Activated CD4-positive, alpha-beta T cell treated with anti-CD3 and anti-CD28 coated beads, Interleukin-2, amount 10 ng/mL, durations not matched to agents 7 days and 5 days (primary cell): ENCODE data around the gene GTF2F2. TPM values are rescaled to one million over a fixed set of nuclear protein-coding genes. Genes with fewer than 3 reads are reported as not detected.
"Not testable (repeated sequence)": the region's sequence is repeated elsewhere in the genome, so short reads cannot be mapped to it uniquely, and the experiment has no call there.

Experiments
- CTCF ChIA-PET: fragments of 350-600 bp; sonication (Branson Sonifier 250); formaldehyde crosslinking; loops from one replicate; lab custom pipeline; 2021; ENCODE audit warnings: antibody characterized with exemption; lab: Charles Lee
- POLR2A ChIA-PET: fragments of 350-600 bp; sonication (Branson Sonifier 250); formaldehyde crosslinking; loops from one replicate; lab custom pipeline; 2021; ENCODE audit warnings: antibody characterized with exemption; lab: Charles Lee
- DNase-seq: peaks from one replicate; pipeline ENCODE4 v3.0.0-alpha.2; 2020
- H3K27ac Mint-ChIP-seq: one replicate; pipeline ENCODE4 v1.8.0; 2021; ENCODE audit warnings: mild to moderate bottlenecking, moderate library complexity, mixed read lengths
- H3K27me3 Mint-ChIP-seq: one replicate; pipeline ENCODE4 v1.8.0; 2021; ENCODE audit warnings: mixed read lengths
- H3K36me3 Mint-ChIP-seq: one replicate; pipeline ENCODE4 v1.8.0; 2021; ENCODE audit warnings: low read depth, mixed read lengths
- H3K4me1 Mint-ChIP-seq: one replicate; pipeline ENCODE4 v1.8.0; 2021; ENCODE audit warnings: mixed read lengths
- H3K4me3 Mint-ChIP-seq: one replicate; pipeline ENCODE4 v1.8.0; 2021; ENCODE audit warnings: mild to moderate bottlenecking, moderate library complexity, mixed read lengths
- H3K9me3 Mint-ChIP-seq: one replicate; pipeline ENCODE4 v1.8.0; 2021; ENCODE audit warnings: mixed read lengths
- total RNA-seq, 2 experiments: library from RNA; stranded (reverse); gene quantifications; one replicate each; pipeline ENCODE4 v1.2.3, GENCODE V29; 2021

Gene GTF2F2
- total RNA-seq, 2 experiments from 2014 or later: 15.3 to 17.1 TPM

GRCh38 chr13:45229172-45229571 lies 108.9 kb downstream of the GTF2F2 start:
- H3K27ac Mint-ChIP-seq: no peak overlapping the region
- H3K9me3 Mint-ChIP-seq: no peaks in the 10 kb centered on the region
- H3K4me1 Mint-ChIP-seq: no peaks in the 10 kb centered on the region
- H3K27me3 Mint-ChIP-seq: no peaks in the 10 kb centered on the region
- POLR2A ChIA-PET: no interaction called here
- H3K4me3 Mint-ChIP-seq: no peak overlapping the region
- peaks cover 4% of the 10 kb centered on the region for H3K36me3 Mint-ChIP-seq
- CTCF ChIA-PET: interaction anchor here (0.6 to 0.8 kb wide), 2 partner anchors 30 to 130 kb away, joined by 3 to 4 read pairs; no protein-coding TSS in a partner anchor
- DNase-seq: no peak

- Mint-ChIP-seq H3K36me3 (peaks cover 4% of the 10 kb centered on the region), H3K4me1 (no peaks in the 10 kb centered on the region), H3K27me3 (no peaks in the 10 kb centered on the region), H3K4me3 (no peak overlapping the region), H3K27ac (no peak overlapping the region), H3K9me3 (no peaks in the 10 kb centered on the region)
- CTCF ChIA-PET: no interaction called here
- no peak for DNase-seq
- POLR2A ChIA-PET: no interaction called here
Measured at GRCh38 chr13:45231305-45231704, 111.0 kb downstream of the GTF2F2 start.

GRCh38 chr13:45231722-45232121 lies 111.4 kb downstream of the GTF2F2 start:
- CTCF ChIA-PET: no interaction called here
- H3K4me3 Mint-ChIP-seq: no peak overlapping the region
- peaks cover 4% of the 10 kb centered on the region for H3K36me3 Mint-ChIP-seq
- no peaks in the 10 kb centered on the region for H3K9me3 Mint-ChIP-seq
- no peak overlapping the region for H3K27ac Mint-ChIP-seq
- no peaks in the 10 kb centered on the region for H3K27me3 Mint-ChIP-seq
- H3K4me1 Mint-ChIP-seq: no peaks in the 10 kb centered on the region
- POLR2A ChIA-PET: no interaction called here
- DNase-seq: no peak

GRCh38 chr13:45232591-45232990 lies 112.3 kb downstream of the GTF2F2 start:
- no peak for DNase-seq
- Mint-ChIP-seq H3K9me3 (no peaks in the 10 kb centered on the region), H3K27ac (no peak overlapping the region), H3K4me3 (no peak overlapping the region), H3K36me3 (peaks cover 4% of the 10 kb centered on the region), H3K27me3 (no peaks in the 10 kb centered on the region), H3K4me1 (no peaks in the 10 kb centered on the region)
- ChIA-PET POLR2A (no interaction called here), CTCF (no interaction called here)

GRCh38 chr13:45238945-45239795 lies 118.9 kb downstream of the GTF2F2 start:
- H3K27me3 Mint-ChIP-seq: no peaks in the 10 kb centered on the region
- ChIA-PET CTCF (interaction anchor here (0.6 to 1.0 kb wide), 2 partner anchors 28 to 1098 kb away, joined by 3 to 6 read pairs; no protein-coding TSS in a partner anchor), POLR2A (no interaction called here)
- DNase-seq: no peak
- no peak overlapping the region for H3K27ac Mint-ChIP-seq
- H3K4me3 Mint-ChIP-seq: no peak overlapping the region
- H3K9me3 Mint-ChIP-seq: no peaks in the 10 kb centered on the region
- peaks cover 2% of the 10 kb centered on the region for H3K36me3 Mint-ChIP-seq
- H3K4me1 Mint-ChIP-seq: no peaks in the 10 kb centered on the region

- CTCF ChIA-PET: interaction anchor here (0.6 to 1.0 kb wide), 2 partner anchors 29 to 1098 kb away, joined by 3 to 6 read pairs; no protein-coding TSS in a partner anchor
- Mint-ChIP-seq H3K9me3 (no peaks in the 10 kb centered on the region), H3K4me3 (no peak overlapping the region), H3K4me1 (no peaks in the 10 kb centered on the region), H3K27me3 (no peaks in the 10 kb centered on the region), H3K36me3 (peaks cover 2% of the 10 kb centered on the region), H3K27ac (no peak overlapping the region)
- POLR2A ChIA-PET: no interaction called here
- DNase-seq: no peak
Measured at GRCh38 chr13:45240143-45240542, 119.8 kb downstream of the GTF2F2 start.

- peaks cover 4% of the 10 kb centered on the region for H3K36me3 Mint-ChIP-seq
- H3K4me3 Mint-ChIP-seq: no peak overlapping the region
- H3K9me3 Mint-ChIP-seq: no peaks in the 10 kb centered on the region
- H3K27ac Mint-ChIP-seq: no peak overlapping the region
- no peaks in the 10 kb centered on the region for H3K4me1 Mint-ChIP-seq
- no peaks in the 10 kb centered on the region for H3K27me3 Mint-ChIP-seq
- POLR2A ChIA-PET: no interaction called here
- CTCF ChIA-PET: no interaction called here
- no peak for DNase-seq
Measured at GRCh38 chr13:45242070-45242469, 121.8 kb downstream of the GTF2F2 start.

GRCh38 chr13:45242524-45242923 lies 122.2 kb downstream of the GTF2F2 start:
- H3K4me1 Mint-ChIP-seq: no peaks in the 10 kb centered on the region
- ChIA-PET CTCF (no interaction called here), POLR2A (no interaction called here)
- no peak overlapping the region for H3K4me3 Mint-ChIP-seq
- H3K9me3 Mint-ChIP-seq: no peaks in the 10 kb centered on the region
- H3K27me3 Mint-ChIP-seq: no peaks in the 10 kb centered on the region
- no peak overlapping the region for H3K27ac Mint-ChIP-seq
- H3K36me3 Mint-ChIP-seq: peaks cover 4% of the 10 kb centered on the region
- DNase-seq: no peak

- no peaks in the 10 kb centered on the region for H3K9me3 Mint-ChIP-seq
- ChIA-PET POLR2A (interaction anchor here (0.7 kb wide), 1 partner anchor 27 kb away, joined by 3 read pairs; no protein-coding TSS in a partner anchor), CTCF (interaction anchor here (0.9 kb wide), 1 partner anchor 18 kb away, joined by 3 read pairs; no protein-coding TSS in a partner anchor)
- no peak for DNase-seq
- no peak overlapping the region for H3K27ac Mint-ChIP-seq
- H3K27me3 Mint-ChIP-seq: no peaks in the 10 kb centered on the region
- no peaks in the 10 kb centered on the region for H3K4me1 Mint-ChIP-seq
- H3K36me3 Mint-ChIP-seq: peaks cover 4% of the 10 kb centered on the region
- no peak overlapping the region for H3K4me3 Mint-ChIP-seq
Measured at GRCh38 chr13:45243077-45243476, 122.8 kb downstream of the GTF2F2 start.

GRCh38 chr13:45244736-45245135 lies 124.4 kb downstream of the GTF2F2 start:
- H3K36me3 Mint-ChIP-seq, H3K4me1 Mint-ChIP-seq, POLR2A ChIA-PET, H3K9me3 Mint-ChIP-seq, H3K4me3 Mint-ChIP-seq, H3K27me3 Mint-ChIP-seq, H3K27ac Mint-ChIP-seq, DNase-seq: not testable (repeated sequence)
- CTCF ChIA-PET: interaction anchor here (0.6 kb wide), 1 partner anchor 21 kb away, joined by 3 read pairs; no protein-coding TSS in a partner anchor

GRCh38 chr13:45249662-45250061 lies 129.4 kb downstream of the GTF2F2 start:
- CTCF ChIA-PET: interaction anchor here (0.7 to 1.0 kb wide), 2 partner anchors 41 to 92 kb away, joined by 3 read pairs; no protein-coding TSS in a partner anchor
- Mint-ChIP-seq H3K9me3 (no peaks in the 10 kb centered on the region), H3K4me1 (no peaks in the 10 kb centered on the region), H3K27ac (no peak overlapping the region), H3K27me3 (no peaks in the 10 kb centered on the region), H3K4me3 (no peak overlapping the region), H3K36me3 (peaks cover 13% of the 10 kb centered on the region)
- POLR2A ChIA-PET: no interaction called here
- DNase-seq: no peak

- ChIA-PET CTCF (no interaction called here), POLR2A (no interaction called here)
- Mint-ChIP-seq H3K9me3 (no peaks in the 10 kb centered on the region), H3K4me3 (no peak overlapping the region), H3K27me3 (no peaks in the 10 kb centered on the region), H3K27ac (no peak overlapping the region), H3K36me3 (peaks cover 13% of the 10 kb centered on the region), H3K4me1 (peaks cover 15% of the 10 kb centered on the region)
- no peak for DNase-seq
Measured at GRCh38 chr13:45254396-45254795, 134.1 kb downstream of the GTF2F2 start.

- no peaks in the 10 kb centered on the region for H3K9me3 Mint-ChIP-seq
- no peaks in the 10 kb centered on the region for H3K27me3 Mint-ChIP-seq
- POLR2A ChIA-PET: no interaction called here
- CTCF ChIA-PET: no interaction called here
- no peak overlapping the region for H3K4me3 Mint-ChIP-seq
- H3K27ac Mint-ChIP-seq: no peak overlapping the region
- H3K4me1 Mint-ChIP-seq: peaks cover 15% of the 10 kb centered on the region
- peaks cover 11% of the 10 kb centered on the region for H3K36me3 Mint-ChIP-seq
- no peak for DNase-seq
Measured at GRCh38 chr13:45255247-45255987, 135.1 kb downstream of the GTF2F2 start.
